Endodermal cell (in vitro differentiated cells): ENCODE data around the gene SDR42E1. TPM values are rescaled to one million over a fixed set of nuclear protein-coding genes. Genes with fewer than 3 reads are reported as not detected.
"Not testable (repeated sequence)": the region's sequence is repeated elsewhere in the genome, so short reads cannot be mapped to it uniquely, and the experiment has no call there.

ENCODE experiments used
- DNase-seq: peaks from one replicate; pipeline ENCODE4 v3.0.0-alpha.2; 2017
- H3K27ac ChIP-seq: 2 replicates; pipeline ENCODE4 v1.5.1; 2013; ENCODE audit warnings: mild to moderate bottlenecking, low read depth, low read length, moderate library complexity
- H3K27me3 ChIP-seq: 2 replicates; pipeline ENCODE4 v1.6.1; 2013; ENCODE audit warnings: mild to moderate bottlenecking, low read length, moderate library complexity; ENCODE audit not compliant: insufficient read depth, control insufficient read depth, poor library complexity, severe bottlenecking
- H3K36me3 ChIP-seq: 2 replicates; pipeline ENCODE4 v1.7.0; 2013; ENCODE audit warnings: mild to moderate bottlenecking, low read length, moderate library complexity; ENCODE audit not compliant: control insufficient read depth, insufficient read depth
- H3K4me1 ChIP-seq: one replicate; pipeline ENCODE4 v1.7.0; 2013; ENCODE audit warnings: low read length; ENCODE audit not compliant: control insufficient read depth, insufficient read depth
- H3K4me3 ChIP-seq: 2 replicates; pipeline ENCODE4 v1.5.1; 2013; ENCODE audit warnings: mild to moderate bottlenecking, low read length, moderate library complexity
- H3K9ac ChIP-seq: 2 replicates; pipeline ENCODE4 v1.6.1; 2013; ENCODE audit warnings: mild to moderate bottlenecking, low read length, moderate library complexity; ENCODE audit not compliant: poor library complexity, severe bottlenecking; ENCODE audit errors: extremely low read depth
- H3K9me3 ChIP-seq: 2 replicates; pipeline ENCODE4 v1.6.1; 2013; ENCODE audit warnings: mild to moderate bottlenecking, low read length, moderate library complexity; ENCODE audit not compliant: control insufficient read depth
- H3K27ac Mint-ChIP-seq: 2 replicates; pipeline ENCODE4 v1.8.0; 2020; ENCODE audit warnings: mixed read lengths
- H3K27me3 Mint-ChIP-seq: 2 replicates; pipeline ENCODE4 v1.8.0; 2021; ENCODE audit warnings: mild to moderate bottlenecking, mixed read lengths; ENCODE audit not compliant: insufficient read depth
- H3K36me3 Mint-ChIP-seq: 2 replicates; pipeline ENCODE4 v1.8.0; 2020; ENCODE audit warnings: low read depth, mixed read lengths
- H3K4me1 Mint-ChIP-seq: 2 replicates; pipeline ENCODE4 v1.8.0; 2020; ENCODE audit warnings: mixed read lengths
- H3K4me3 Mint-ChIP-seq: 2 replicates; pipeline ENCODE4 v1.8.0; 2020; ENCODE audit warnings: mild to moderate bottlenecking, moderate library complexity, mixed read lengths
- H3K9me3 Mint-ChIP-seq: 2 replicates; pipeline ENCODE4 v1.8.0; 2020; ENCODE audit warnings: mild to moderate bottlenecking, mixed read lengths
- CTCF ChIP-seq: fragments of 200-600 bp; sonication (generic); conservative IDR thresholded peaks from 2 replicates; pipeline ENCODE4 v1.5.0; 2021; ENCODE audit warnings: antibody characterized with exemption, mild to moderate bottlenecking
- WGBS, 2 experiments: methylation state at CpG; one replicate each; pipeline versions ENCODE4 v1.1.5 to v1.1.7; 2013; ENCODE audit warnings: missing lambda C conversion rate in 2 of 2, mixed read lengths in 1 of 2; ENCODE audit not compliant: insufficient coverage in 1 of 2, insufficient read length in 1 of 2; 5-methylcytosine and 5-hydroxymethylcytosine counted together
- total RNA-seq, 2 donors: library from RNA; stranded (reverse); fragmentation: NEBNext Ultra II Directional in 1 of 2; extraction: Animal tissue kit (Norgen Biotek cat#: 25700) in 1 of 2; gene quantifications; 2 replicates in 1 of 2; 3 replicates in 1 of 2; pipeline ENCODE4 v1.2.1, GENCODE V29; 2021

Gene SDR42E1
- total RNA-seq, 2 donors from 2014 or later: 0.15 TPM; not detected in 1

GRCh38 chr16:82013139-82013538, 1.9 kb upstream of the SDR42E1 start:
- Mint-ChIP-seq H3K9me3 (peaks cover 44% of the 10 kb centered on the region), H3K27ac (no peak overlapping the region), H3K36me3 (peaks cover 4% of the 10 kb centered on the region)

GRCh38 chr16:82010649-82011048, 621 bp downstream of the SDR42E1 start:
- TF ChIP-seq CTCF: no peak
- H3K27me3 ChIP-seq: no peaks in the 10 kb centered on the region
- H3K27ac ChIP-seq: no peak overlapping the region
- no peak for DNase-seq
- H3K36me3 ChIP-seq: no peaks in the 10 kb centered on the region
- no peak overlapping the region for H3K4me3 Mint-ChIP-seq
- no peak overlapping the region for H3K9ac ChIP-seq
- no peaks in the 10 kb centered on the region for H3K4me1 ChIP-seq
- H3K36me3 Mint-ChIP-seq: peaks cover 4% of the 10 kb centered on the region
- H3K27ac Mint-ChIP-seq: no peak overlapping the region
- H3K9me3 Mint-ChIP-seq: peaks cover 50% of the 10 kb centered on the region
- peaks cover 3% of the 10 kb centered on the region for H3K27me3 Mint-ChIP-seq
- H3K4me3 ChIP-seq: no peak overlapping the region
- no peaks in the 10 kb centered on the region for H3K4me1 Mint-ChIP-seq
- H3K9me3 ChIP-seq: peaks cover 25% of the 10 kb centered on the region
- WGBS, 2 experiments: 87 to 90% methylated on average over 6 to 8 of the region's 8 CpGs

More at GRCh38 chr16:82013139-82013538, 1.9 kb upstream of the SDR42E1 start:
- Histone ChIP-seq H3K4me1 (no peaks in the 10 kb centered on the region), H3K4me3 (no peak overlapping the region), H3K27ac (no peak overlapping the region), H3K9me3 (peaks cover 21% of the 10 kb centered on the region), H3K9ac (no peak overlapping the region), H3K27me3 (no peaks in the 10 kb centered on the region), H3K36me3 (no peaks in the 10 kb centered on the region)
- TF ChIP-seq CTCF: no peak
- H3K4me1 Mint-ChIP-seq: no peaks in the 10 kb centered on the region
- no peak overlapping the region for H3K4me3 Mint-ChIP-seq
- H3K27me3 Mint-ChIP-seq: peaks cover 3% of the 10 kb centered on the region
- WGBS, 2 experiments: 93 to 100% methylated on average over 1 to 2 of the region's 2 CpGs
- no peak for DNase-seq

- not testable (repeated sequence) for H3K27me3 Mint-ChIP-seq, H3K4me1 ChIP-seq, H3K27ac Mint-ChIP-seq, H3K9ac ChIP-seq, H3K27me3 ChIP-seq, H3K36me3 ChIP-seq, DNase-seq, H3K4me3 Mint-ChIP-seq, H3K27ac ChIP-seq, H3K4me1 Mint-ChIP-seq, H3K36me3 Mint-ChIP-seq, H3K4me3 ChIP-seq
- WGBS, 2 experiments: 78 to 100% methylated on average over 1 to 4 of the region's 4 CpGs
- peaks cover 44% of the 10 kb centered on the region for H3K9me3 Mint-ChIP-seq
- peaks cover 25% of the 10 kb centered on the region for H3K9me3 ChIP-seq
Measured at GRCh38 chr16:82009789-82010188, 1.5 kb downstream of the SDR42E1 start.
